ENCODE measurements around the gene NCOA7. TPM values are rescaled to one million over a fixed set of nuclear protein-coding genes. Genes with fewer than 3 reads are reported as not detected.

The NCOA7 gene
- total RNA-seq, 4 donors from 2014 or later = 16.7 to 28.3 (median 21.2) TPM

GRCh38 chr6:125923366-125923877, 132.7 kb downstream of the NCOA7 start:
- in situ Hi-C loops (cut with MboI; ENCODE audit: low pct_ligation_motif_present in 1 of 4, low pct_unique_long_range_greater_than_20kb in 1 of 4, low sequenced_read_pairs in 3 of 4) = no loop called here
- intact Hi-C loops (cut with DNase I; ENCODE audit: low total_unique reads) = no loop called here
- Histone ChIP-seq H3K36me3 (peaks cover 0 to 23% (median 11%) of the 10 kb centered on the region in 4 donors), H3K4me1 (peaks cover under 1 to 54% (median 17%) of the 10 kb centered on the region in 4 donors), H3K9me3 (no peaks in the 10 kb centered on the region), H3K27ac (no peak overlapping the region), H3K27me3 (no peaks in the 10 kb centered on the region), H3K4me3 (no peak overlapping the region)
- TF ChIP-seq CTCF (IDR thresholded peaks at IDR 0.05) (no peak), POLR2A (IDR thresholded peaks at IDR 0.05) (no peak), EP300 (IDR thresholded peaks at IDR 0.05; ENCODE audit: low read depth) (no peak), POLR2AphosphoS5 (IDR thresholded peaks at IDR 0.05) (no peak)
- no peak for DNase-seq
- WGBS, 2 donors (ENCODE audit: low coverage in 1 of 2) = 47 to 50% methylated on average over 3 to 4 of the region's 4 CpGs

GRCh38 chr6:125924169-125924568, 133.4 kb downstream of the NCOA7 start:
- TF ChIP-seq CTCF (IDR thresholded peaks at IDR 0.05) = no peak
- TF ChIP-seq POLR2A (IDR thresholded peaks at IDR 0.05) = no peak
- no peak for TF ChIP-seq EP300 (IDR thresholded peaks at IDR 0.05; ENCODE audit: low read depth)
- no peak for TF ChIP-seq POLR2AphosphoS5 (IDR thresholded peaks at IDR 0.05)
- Histone ChIP-seq H3K27ac (no peak overlapping the region), H3K36me3 (peaks cover 0 to 29% (median 14%) of the 10 kb centered on the region in 4 donors), H3K4me1 (peaks cover 0 to 50% (median 16%) of the 10 kb centered on the region in 4 donors), H3K9me3 (no peaks in the 10 kb centered on the region), H3K27me3 (no peaks in the 10 kb centered on the region), H3K4me3 (no peak overlapping the region)
- intact Hi-C loops (cut with DNase I; ENCODE audit: low total_unique reads) = no loop called here
- in situ Hi-C loops (cut with MboI; ENCODE audit: low pct_ligation_motif_present in 1 of 4, low pct_unique_long_range_greater_than_20kb in 1 of 4, low sequenced_read_pairs in 3 of 4) = no loop called here
- WGBS, 2 donors (ENCODE audit: low coverage in 1 of 2) = 54 to 60% methylated on average over 1 to 2 of the region's 2 CpGs
- no peak for DNase-seq

GRCh38 chr6:125924697-125925358, 134.1 kb downstream of the NCOA7 start:
- TF ChIP-seq POLR2A (IDR thresholded peaks at IDR 0.05) (no peak), POLR2AphosphoS5 (IDR thresholded peaks at IDR 0.05) (no peak), EP300 (IDR thresholded peaks at IDR 0.05; ENCODE audit: low read depth) (no peak), CTCF (IDR thresholded peaks at IDR 0.05) (no peak)
- in situ Hi-C loops (cut with MboI; ENCODE audit: low pct_ligation_motif_present in 1 of 4, low pct_unique_long_range_greater_than_20kb in 1 of 4, low sequenced_read_pairs in 3 of 4) = no loop called here

GRCh38 chr6:125926711-125927110, 136.0 kb downstream of the NCOA7 start:
- Histone ChIP-seq H3K27ac (no peak overlapping the region), H3K4me1 (peaks cover 0 to 24% (median 7%) of the 10 kb centered on the region in 4 donors), H3K9me3 (no peaks in the 10 kb centered on the region), H3K4me3 (no peak overlapping the region), H3K36me3 (peaks cover 0 to 29% (median 14%) of the 10 kb centered on the region in 4 donors), H3K27me3 (no peaks in the 10 kb centered on the region)
- DNase-seq = no peak
- in situ Hi-C loops (cut with MboI; ENCODE audit: low pct_ligation_motif_present in 1 of 4, low pct_unique_long_range_greater_than_20kb in 1 of 4, low sequenced_read_pairs in 3 of 4) = no loop called here
- intact Hi-C loops (cut with DNase I; ENCODE audit: low total_unique reads) = no loop called here
- no peak for TF ChIP-seq POLR2A (IDR thresholded peaks at IDR 0.05)
- no peak for TF ChIP-seq CTCF (IDR thresholded peaks at IDR 0.05)
- no peak for TF ChIP-seq EP300 (IDR thresholded peaks at IDR 0.05; ENCODE audit: low read depth)
- TF ChIP-seq POLR2AphosphoS5 (IDR thresholded peaks at IDR 0.05) = no peak
- 87 to 89% methylated on average over 3 of the region's 3 CpGs for whole genome bisulfite sequencing, 2 donors (ENCODE audit: low coverage in 1 of 2)

More at GRCh38 chr6:125924697-125925358, 134.1 kb downstream of the NCOA7 start:
- intact Hi-C loops (cut with DNase I; ENCODE audit: low total_unique reads) = no loop called here
- no peak for DNase-seq
- peaks cover 0 to 31% (median 14%) of the 10 kb centered on the region in 4 donors for H3K36me3 ChIP-seq
- no peak overlapping the region for H3K4me3 ChIP-seq
- no peaks in the 10 kb centered on the region for H3K9me3 ChIP-seq
- no peaks in the 10 kb centered on the region for H3K27me3 ChIP-seq
- peaks cover 0 to 43% (median 16%) of the 10 kb centered on the region in 4 donors for H3K4me1 ChIP-seq
- WGBS, 2 donors (ENCODE audit: low coverage in 1 of 2) = 97% methylated on average over 2 of the region's 2 CpGs; no CpG with 5 or more reads in 1 of the 2 donors
- no peak overlapping the region for H3K27ac ChIP-seq
